Measurements from ENCODE around the gene CARD11.

Gene CARD11

GRCh38 chr7:2922866-2923265 lies 120.8 kb downstream of the CARD11 start:
- TF ChIP-seq FOXP2 (optimal IDR thresholded peaks at IDR 0.05; ENCODE audit: borderline replicate concordance, extremely low read depth, extremely low read length, insufficient read depth) (no peak), REST (IDR thresholded peaks at IDR 0.05; ENCODE audit: insufficient read depth in 1 of 2, low read depth in 2 of 2, low read length in 2 of 2) (no peak), POLR2AphosphoS5 (IDR thresholded peaks at IDR 0.05; ENCODE audit: low read depth, low read length) (no peak), SIN3A (IDR thresholded peaks at IDR 0.05; ENCODE audit: borderline replicate concordance, insufficient read depth, low read length) (no peak), TAF1 (IDR thresholded peaks at IDR 0.05; ENCODE audit: borderline replicate concordance, insufficient read depth, low read length) (no peak)

GRCh38 chr7:2922348-2922691 lies 121.3 kb downstream of the CARD11 start:
- TF ChIP-seq SIN3A (IDR thresholded peaks at IDR 0.05; ENCODE audit: borderline replicate concordance, insufficient read depth, low read length) (no peak), FOXP2 (optimal IDR thresholded peaks at IDR 0.05; ENCODE audit: borderline replicate concordance, extremely low read depth, extremely low read length, insufficient read depth) (no peak), TAF1 (IDR thresholded peaks at IDR 0.05; ENCODE audit: borderline replicate concordance, insufficient read depth, low read length) (no peak), REST (IDR thresholded peaks at IDR 0.05; ENCODE audit: insufficient read depth in 1 of 2, low read depth in 2 of 2, low read length in 2 of 2) (no peak), POLR2AphosphoS5 (IDR thresholded peaks at IDR 0.05; ENCODE audit: low read depth, low read length) (no peak)

GRCh38 chr7:2921653-2922347 lies 121.9 kb downstream of the CARD11 start:
- TF ChIP-seq POLR2AphosphoS5 (IDR thresholded peaks at IDR 0.05; ENCODE audit: low read depth, low read length): no peak
- no peak for TF ChIP-seq REST (IDR thresholded peaks at IDR 0.05; ENCODE audit: insufficient read depth in 1 of 2, low read depth in 2 of 2, low read length in 2 of 2)
- no peak for TF ChIP-seq TAF1 (IDR thresholded peaks at IDR 0.05; ENCODE audit: borderline replicate concordance, insufficient read depth, low read length)
- no peak for TF ChIP-seq SIN3A (IDR thresholded peaks at IDR 0.05; ENCODE audit: borderline replicate concordance, insufficient read depth, low read length)
- TF ChIP-seq FOXP2 (optimal IDR thresholded peaks at IDR 0.05; ENCODE audit: borderline replicate concordance, extremely low read depth, extremely low read length, insufficient read depth): no peak

GRCh38 chr7:2920956-2921652 lies 122.6 kb downstream of the CARD11 start:
- TF ChIP-seq TAF1 (IDR thresholded peaks at IDR 0.05; ENCODE audit: borderline replicate concordance, insufficient read depth, low read length): no peak
- no peak for TF ChIP-seq FOXP2 (optimal IDR thresholded peaks at IDR 0.05; ENCODE audit: borderline replicate concordance, extremely low read depth, extremely low read length, insufficient read depth)
- no peak for TF ChIP-seq REST (IDR thresholded peaks at IDR 0.05; ENCODE audit: insufficient read depth in 1 of 2, low read depth in 2 of 2, low read length in 2 of 2)
- no peak for TF ChIP-seq POLR2AphosphoS5 (IDR thresholded peaks at IDR 0.05; ENCODE audit: low read depth, low read length)
- TF ChIP-seq SIN3A (IDR thresholded peaks at IDR 0.05; ENCODE audit: borderline replicate concordance, insufficient read depth, low read length): no peak

All from PFSK-1 (cell line).